ENCODE data around the gene HPSE. TPM values are rescaled to one million over a fixed set of nuclear protein-coding genes. Genes with fewer than 3 reads are reported as not detected.

Gene HPSE
- polyA plus RNA-seq, 3 donors: 21.2 to 65.8 (median 31.2) TPM

DNA sequence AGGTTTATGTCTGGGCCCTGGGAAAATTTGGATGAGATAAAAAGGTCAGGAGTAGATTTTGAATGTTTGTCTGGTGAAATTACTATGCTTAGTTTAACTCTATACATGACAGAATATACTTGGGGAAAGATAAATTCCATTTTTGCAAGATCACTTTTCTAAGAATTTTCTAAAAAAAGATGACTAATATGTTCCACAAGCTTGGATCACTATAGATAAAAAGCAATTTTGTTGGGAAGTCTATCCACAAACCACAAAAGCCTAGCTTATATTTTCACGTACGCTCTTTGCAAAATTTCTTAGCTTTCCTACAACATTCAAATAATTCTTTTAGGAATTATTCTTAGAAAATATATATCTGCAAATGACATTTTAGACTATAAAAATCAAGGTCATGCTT is 29.5 kb downstream of the HPSE start:
- Mint-ChIP-seq H3K4me1 (peaks cover 1% of the 10 kb centered on the region), H3K9me3 (peaks cover 0 to 2% (median 0%) of the 10 kb centered on the region in 7 donors), H3K27ac (no peak overlapping the region), H3K4me3 (no peak overlapping the region), H3K27me3 (ENCODE audit: low read depth in 3 of 3) (peaks cover 0 to 1% (median 0%) of the 10 kb centered on the region in 3 donors), H3K36me3 (peaks cover 70 to 81% of the 10 kb centered on the region in 2 donors)
- H3K4me3 ChIP-seq (replicated peaks in 1 of 3; ENCODE audit: low read depth in 2 of 3, low read length in 3 of 3): no peak overlapping the region
- intact Hi-C loops (cut with micrococcal nuclease): no loop called here
- no peak overlapping the region for H3K27ac ChIP-seq (ENCODE audit: low read depth in 1 of 2, low read length in 2 of 2)
- no peaks in the 10 kb centered on the region for H4K20me1 ChIP-seq (ENCODE audit: insufficient read depth, low read length)
- no peak overlapping the region for H3K9ac ChIP-seq (ENCODE audit: insufficient read depth, low read length, poor library complexity, severe bottlenecking)
- no peaks in the 10 kb centered on the region for H3K79me2 ChIP-seq (ENCODE audit: insufficient read depth, low read length)
- H3K36me3 ChIP-seq (replicated peaks in 1 of 2; ENCODE audit: control insufficient read depth in 1 of 2, insufficient read depth in 2 of 2, low read length in 2 of 2): peaks cover 64 to 96% of the 10 kb centered on the region in 2 donors
- DNase-seq: no peak
- H3K27me3 ChIP-seq (ENCODE audit: control insufficient read depth in 2 of 2, insufficient read depth in 2 of 2, low read length in 2 of 2): no peaks in the 10 kb centered on the region
- WGBS (ENCODE audit: insufficient coverage): no CpG with 5 or more reads among the region's 2 CpGs
- H3K9me3 ChIP-seq (replicated peaks in 1 of 2; ENCODE audit: control insufficient read depth in 1 of 2, insufficient read depth in 1 of 2, low read length in 2 of 2): no peaks in the 10 kb centered on the region
- TF ChIP-seq, protein P1, sequence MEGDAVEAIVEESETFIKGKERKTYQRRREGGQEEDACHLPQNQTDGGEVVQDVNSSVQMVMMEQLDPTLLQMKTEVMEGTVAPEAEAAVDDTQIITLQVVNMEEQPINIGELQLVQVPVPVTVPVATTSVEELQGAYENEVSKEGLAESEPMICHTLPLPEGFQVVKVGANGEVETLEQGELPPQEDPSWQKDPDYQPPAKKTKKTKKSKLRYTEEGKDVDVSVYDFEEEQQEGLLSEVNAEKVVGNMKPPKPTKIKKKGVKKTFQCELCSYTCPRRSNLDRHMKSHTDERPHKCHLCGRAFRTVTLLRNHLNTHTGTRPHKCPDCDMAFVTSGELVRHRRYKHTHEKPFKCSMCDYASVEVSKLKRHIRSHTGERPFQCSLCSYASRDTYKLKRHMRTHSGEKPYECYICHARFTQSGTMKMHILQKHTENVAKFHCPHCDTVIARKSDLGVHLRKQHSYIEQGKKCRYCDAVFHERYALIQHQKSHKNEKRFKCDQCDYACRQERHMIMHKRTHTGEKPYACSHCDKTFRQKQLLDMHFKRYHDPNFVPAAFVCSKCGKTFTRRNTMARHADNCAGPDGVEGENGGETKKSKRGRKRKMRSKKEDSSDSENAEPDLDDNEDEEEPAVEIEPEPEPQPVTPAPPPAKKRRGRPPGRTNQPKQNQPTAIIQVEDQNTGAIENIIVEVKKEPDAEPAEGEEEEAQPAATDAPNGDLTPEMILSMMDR (IDR thresholded peaks at IDR 0.05): no peak
- no peaks in the 10 kb centered on the region for H3K4me1 ChIP-seq (ENCODE audit: control insufficient read depth in 1 of 2, insufficient read depth in 2 of 2, low read length in 2 of 2)
- no peak overlapping the region for H2AFZ ChIP-seq (ENCODE audit: insufficient read depth, low read depth, low read length, poor library complexity, severe bottlenecking)
- H3K4me2 ChIP-seq (replicated peaks; ENCODE audit: extremely low read depth, low read length, poor library complexity, severe bottlenecking): no peak overlapping the region

DNA sequence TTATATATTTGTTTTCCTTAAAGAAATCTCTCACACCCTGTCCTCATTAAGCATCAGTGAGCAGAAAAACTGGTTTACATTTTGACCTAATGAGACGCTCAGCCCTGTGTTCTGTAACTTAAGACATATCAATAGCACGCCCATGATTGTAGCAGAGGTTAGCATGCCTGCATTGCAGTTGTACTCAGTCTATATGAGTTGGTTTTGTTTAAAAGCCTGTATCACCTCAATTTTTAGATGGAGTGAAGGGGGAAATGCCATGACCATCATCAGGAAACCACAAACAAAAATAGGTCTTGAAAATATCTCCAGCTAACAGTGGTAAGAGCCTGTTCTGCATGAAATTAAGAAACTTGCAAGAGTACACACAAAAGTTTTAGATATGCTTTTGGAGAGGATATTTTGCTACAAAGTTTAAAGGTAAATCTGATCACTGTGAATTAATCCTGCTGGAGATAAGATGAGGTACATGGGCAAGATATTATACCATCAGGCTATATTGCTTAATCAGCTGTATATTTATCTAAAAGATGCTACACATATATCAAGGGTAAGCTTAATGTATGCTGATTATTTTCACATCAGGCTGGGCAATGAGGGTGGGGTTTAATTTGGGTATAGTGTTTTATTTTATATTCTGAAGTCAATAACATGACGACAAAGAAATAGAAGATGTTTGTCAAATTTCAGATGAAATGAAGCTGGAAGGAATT is 36.9 kb downstream of the HPSE start:
- Mint-ChIP-seq H3K27ac (peak overlapping the region in 3 of 7 donors; percentile 46 to 69 (median 49)), H3K36me3 (peaks cover 61 to 80% of the 10 kb centered on the region in 2 donors)
- H2AFZ ChIP-seq (ENCODE audit: insufficient read depth, low read depth, low read length, poor library complexity, severe bottlenecking): no peak overlapping the region

More for the DNA sequence above, 36.9 kb downstream of the HPSE start:
- H3K27me3 ChIP-seq (ENCODE audit: control insufficient read depth in 2 of 2, insufficient read depth in 2 of 2, low read length in 2 of 2): no peaks in the 10 kb centered on the region
- H4K20me1 ChIP-seq (ENCODE audit: insufficient read depth, low read length): no peaks in the 10 kb centered on the region
- H3K27me3 Mint-ChIP-seq (ENCODE audit: low read depth in 3 of 3): no peaks in the 10 kb centered on the region
- no peak overlapping the region for H3K27ac ChIP-seq (ENCODE audit: low read depth in 1 of 2, low read length in 2 of 2)
- intact Hi-C loops (cut with micrococcal nuclease): no loop called here
- TF ChIP-seq, protein P1 (IDR thresholded peaks at IDR 0.05): no peak
- peaks cover 0 to 3% (median 0%) of the 10 kb centered on the region in 7 donors for H3K9me3 Mint-ChIP-seq
- peaks cover 59 to 97% of the 10 kb centered on the region in 2 donors for H3K36me3 ChIP-seq (replicated peaks in 1 of 2; ENCODE audit: control insufficient read depth in 1 of 2, insufficient read depth in 2 of 2, low read length in 2 of 2)
- no peak overlapping the region for H3K9ac ChIP-seq (ENCODE audit: insufficient read depth, low read length, poor library complexity, severe bottlenecking)
- no peaks in the 10 kb centered on the region for H3K79me2 ChIP-seq (ENCODE audit: insufficient read depth, low read length)
- 20% methylated on average over 1 of the region's 3 CpGs for WGBS (ENCODE audit: insufficient coverage)
- no peak overlapping the region for H3K4me3 Mint-ChIP-seq
- peaks cover 3 to 8% of the 10 kb centered on the region in 2 donors for H3K4me1 ChIP-seq (ENCODE audit: control insufficient read depth in 1 of 2, insufficient read depth in 2 of 2, low read length in 2 of 2)
- no peak overlapping the region for H3K4me3 ChIP-seq (replicated peaks in 1 of 3; ENCODE audit: low read depth in 2 of 3, low read length in 3 of 3)
- H3K4me2 ChIP-seq (replicated peaks; ENCODE audit: extremely low read depth, low read length, poor library complexity, severe bottlenecking): no peak overlapping the region
- peaks cover 11% of the 10 kb centered on the region for H3K4me1 Mint-ChIP-seq
- H3K9me3 ChIP-seq (replicated peaks in 1 of 2; ENCODE audit: control insufficient read depth in 1 of 2, insufficient read depth in 1 of 2, low read length in 2 of 2): no peaks in the 10 kb centered on the region
- DNase-seq: no peak
